H9 (cell line): ENCODE data around the gene LNP1. TPM values are rescaled to one million over a fixed set of nuclear protein-coding genes. Genes with fewer than 3 reads are reported as not detected.

Experiments used
- DNase-seq: peaks from one replicate; pipeline ENCODE4 v3.0.0-alpha.2; 2017
- H2AFZ ChIP-seq: one replicate; pipeline ENCODE4 v1.6.1; 2013; ENCODE audit warnings: mild to moderate bottlenecking, low read length, control low read depth, moderate library complexity
- H2AK5ac ChIP-seq: 2 replicates; pipeline ENCODE4 v1.6.1; 2013; ENCODE audit warnings: low read length, control low read depth, mixed read lengths; ENCODE audit not compliant: insufficient read length
- H2BK120ac ChIP-seq: one replicate; pipeline ENCODE4 v1.6.1; 2013; ENCODE audit warnings: low read depth, mild to moderate bottlenecking, low read length, control low read depth, inconsistent platforms; ENCODE audit not compliant: poor library complexity, severe bottlenecking
- H2BK12ac ChIP-seq: 2 replicates; pipeline ENCODE4 v1.6.1; 2013; ENCODE audit warnings: low read length, control low read depth, mixed read lengths, low read depth; ENCODE audit not compliant: insufficient read length
- H2BK15ac ChIP-seq: 2 replicates; pipeline ENCODE4 v1.6.1; 2013; ENCODE audit warnings: low read depth, low read length, control low read depth
- H2BK20ac ChIP-seq: one replicate; pipeline ENCODE4 v1.6.1; 2013; ENCODE audit warnings: low read depth, mild to moderate bottlenecking, low read length, control low read depth, inconsistent platforms; ENCODE audit not compliant: poor library complexity, severe bottlenecking
- H2BK5ac ChIP-seq: 2 replicates; pipeline ENCODE4 v1.6.1; 2013; ENCODE audit warnings: low read length, control low read depth, mixed read lengths; ENCODE audit not compliant: insufficient read length
- H3K14ac ChIP-seq: 2 replicates; pipeline ENCODE4 v1.6.1; 2013; ENCODE audit warnings: low read length, control low read depth; ENCODE audit not compliant: insufficient read depth
- H3K18ac ChIP-seq: 2 replicates; pipeline ENCODE4 v1.6.1; 2013; ENCODE audit warnings: low read depth, mild to moderate bottlenecking, mixed read lengths, low read length, control low read depth; ENCODE audit not compliant: insufficient read length
- H3K23ac ChIP-seq: 2 replicates; pipeline ENCODE4 v1.6.1; 2013; ENCODE audit warnings: low read length, control low read depth, mixed read lengths, low read depth; ENCODE audit not compliant: insufficient read length
- H3K23me2 ChIP-seq: 2 replicates; pipeline ENCODE4 v1.6.1; 2013; ENCODE audit warnings: low read depth, mild to moderate bottlenecking, mixed read lengths, low read length, control low read depth; ENCODE audit not compliant: insufficient read length, poor library complexity, severe bottlenecking
- H3K27ac ChIP-seq: 2 replicates; pipeline ENCODE4 v1.5.1; 2013; ENCODE audit warnings: low read length, control low read depth, mixed read lengths, low read depth; ENCODE audit not compliant: insufficient read length
- H3K27me3 ChIP-seq: 2 replicates; pipeline ENCODE4 v1.6.1; 2013; ENCODE audit warnings: low read length, control low read depth, inconsistent platforms; ENCODE audit not compliant: insufficient read depth
- H3K4ac ChIP-seq: 2 replicates; pipeline ENCODE4 v1.6.1; 2013; ENCODE audit warnings: low read depth, mild to moderate bottlenecking, control low read depth, inconsistent platforms, low read length, moderate library complexity
- H3K4me1 ChIP-seq: 2 replicates; pipeline ENCODE4 v1.6.1; 2013; ENCODE audit warnings: low read length, control low read depth, inconsistent platforms; ENCODE audit not compliant: insufficient read depth
- H3K4me2 ChIP-seq: 2 replicates; pipeline ENCODE4 v1.6.1; 2013; ENCODE audit warnings: low read length, control low read depth, mixed read lengths; ENCODE audit not compliant: insufficient read length, insufficient read depth
- H3K56ac ChIP-seq: 2 replicates; pipeline ENCODE4 v1.6.1; 2013; ENCODE audit warnings: low read depth, mild to moderate bottlenecking, mixed read lengths, low read length, control low read depth; ENCODE audit not compliant: insufficient read length
- H3K79me1 ChIP-seq: 2 replicates; pipeline ENCODE4 v1.6.1; 2013; ENCODE audit warnings: low read depth, mild to moderate bottlenecking, moderate library complexity, low read length, control low read depth, inconsistent platforms; ENCODE audit not compliant: insufficient read depth, poor library complexity, severe bottlenecking
- H3K79me2 ChIP-seq: 2 replicates; pipeline ENCODE4 v1.6.1; 2013; ENCODE audit warnings: low read length, control low read depth, inconsistent platforms; ENCODE audit not compliant: insufficient read depth
- H3K9ac ChIP-seq: 2 replicates; pipeline ENCODE4 v1.6.1; 2013; ENCODE audit warnings: low read length, control low read depth, mixed read lengths; ENCODE audit not compliant: insufficient read length; ENCODE audit errors: extremely low read depth
- H3K9me3 ChIP-seq: one replicate; pipeline ENCODE4 v1.6.1; 2013; ENCODE audit warnings: low read depth, low read length, inconsistent platforms; ENCODE audit not compliant: control insufficient read depth
- H3T11ph ChIP-seq: one replicate; pipeline ENCODE4 v1.6.1; 2013; ENCODE audit warnings: mild to moderate bottlenecking, low read length, control low read depth, inconsistent platforms
- H4K20me1 ChIP-seq: one replicate; pipeline ENCODE4 v1.6.1; 2013; ENCODE audit not compliant: control insufficient read depth, insufficient read length, insufficient read depth
- H4K5ac ChIP-seq: 2 replicates; pipeline ENCODE4 v1.6.1; 2013; ENCODE audit warnings: low read depth, mild to moderate bottlenecking, mixed read lengths, low read length, control low read depth; ENCODE audit not compliant: insufficient read length
- H4K8ac ChIP-seq: replicated peaks from 2 replicates; pipeline ENCODE4 v1.6.1; 2013; ENCODE audit warnings: low read length, control low read depth, mixed read lengths, low read depth; ENCODE audit not compliant: insufficient read length
- H4K91ac ChIP-seq: 2 replicates; pipeline ENCODE4 v1.6.1; 2013; ENCODE audit warnings: low read depth, mild to moderate bottlenecking, moderate library complexity, mixed read lengths, low read length, control low read depth; ENCODE audit not compliant: insufficient read length
- H3K27ac Mint-ChIP-seq, 3 experiments: 2 replicates in 2 of 3; 3 replicates in 1 of 3; pipeline ENCODE4 v1.8.0; 2020 to 2021; ENCODE audit warnings: mixed read lengths in 3 of 3, mild to moderate bottlenecking in 1 of 3, moderate library complexity in 1 of 3
- H3K27me3 Mint-ChIP-seq: 2 replicates; pipeline ENCODE4 v1.8.0; 2021; ENCODE audit warnings: low read depth, mild to moderate bottlenecking, moderate library complexity, mixed read lengths
- H3K36me3 Mint-ChIP-seq, 3 experiments: 2 replicates in 2 of 3; 3 replicates in 1 of 3; pipeline ENCODE4 v1.8.0; 2020 to 2021; ENCODE audit warnings: low read depth in 3 of 3, mixed read lengths in 3 of 3; ENCODE audit not compliant: insufficient read depth in 1 of 3
- H3K4me1 Mint-ChIP-seq, 2 experiments: 2 replicates each; pipeline ENCODE4 v1.8.0; 2020; ENCODE audit warnings: mixed read lengths in 2 of 2
- H3K4me3 Mint-ChIP-seq, 2 experiments: 2 replicates in 1 of 2; 3 replicates in 1 of 2; pipeline ENCODE4 v1.8.0; 2020 to 2021; ENCODE audit warnings: mild to moderate bottlenecking in 2 of 2, mixed read lengths in 2 of 2, moderate library complexity in 1 of 2
- H3K9me3 Mint-ChIP-seq, 2 experiments: 2 replicates in 1 of 2; 3 replicates in 1 of 2; pipeline ENCODE4 v1.8.0; 2020; ENCODE audit warnings: mild to moderate bottlenecking in 2 of 2, mixed read lengths in 2 of 2, moderate library complexity in 1 of 2
- WGBS: extraction: QIAGEN DNeasy Blood & Tissue Kit; methylation state at CpG from one replicate; pipeline ENCODE4 v1.1.7; 2013; ENCODE audit warnings: missing lambda C conversion rate, low lambda C conversion rate, mixed read lengths; ENCODE audit not compliant: insufficient read length; ENCODE audit errors: extremely low coverage; 5-methylcytosine and 5-hydroxymethylcytosine counted together
- total RNA-seq: library from RNA; stranded (reverse); gene quantifications from 2 replicates; pipeline ENCODE4 v1.2.1, GENCODE V29; 2021
- TF ChIP-seq, protein P1 (sequence below): fragments of 200-600 bp; sonication (generic); conservative IDR thresholded peaks from 3 replicates; pipeline ENCODE4 v1.8.0; 2021; ENCODE audit warnings: antibody characterized with exemption, mild to moderate bottlenecking

Gene LNP1
- total RNA-seq, 1 experiment from 2014 or later: 4.1 TPM

DNA sequence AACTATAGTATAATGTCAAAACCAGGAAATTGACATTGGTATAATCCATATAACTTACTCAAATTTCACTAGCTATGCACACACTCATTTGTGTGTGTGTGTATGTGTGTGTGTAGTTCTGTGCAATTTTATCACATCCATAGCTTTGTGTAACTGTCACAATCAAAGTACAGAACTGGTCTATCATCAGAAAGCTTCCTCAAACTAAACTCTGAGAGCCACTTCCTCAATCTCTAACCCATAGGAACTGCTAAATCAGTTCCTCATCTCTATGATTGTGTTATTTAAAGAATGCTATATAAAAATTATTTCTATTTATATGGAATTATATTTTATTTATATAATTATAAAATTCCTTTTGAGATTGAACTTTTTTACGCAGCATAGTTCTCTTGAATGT lies 18.1 kb downstream of the LNP1 start:
- H3K23me2 ChIP-seq: no peaks in the 10 kb centered on the region
- no peak overlapping the region for H3K23ac ChIP-seq
- H2AFZ ChIP-seq: no peak overlapping the region
- no peaks in the 10 kb centered on the region for H4K20me1 ChIP-seq
- peaks cover 3 to 11% (median 3%) of the 10 kb centered on the region in 3 experiments; a peak in 3 of 7 replicates for H3K36me3 Mint-ChIP-seq
- no peak overlapping the region for H2BK120ac ChIP-seq
- no peak overlapping the region for H2BK20ac ChIP-seq
- no peak overlapping the region for H3K9ac ChIP-seq
- no peak overlapping the region for H2BK12ac ChIP-seq
- H3K27me3 Mint-ChIP-seq: no peaks in the 10 kb centered on the region
- no peak overlapping the region for H3K27ac ChIP-seq
- H2AK5ac ChIP-seq: no peak overlapping the region
- H3K4me2 ChIP-seq: no peak overlapping the region
- H3K4me3 Mint-ChIP-seq: no peak overlapping the region
- no peak for DNase-seq
- H3K4ac ChIP-seq: no peak overlapping the region
- no peak overlapping the region for H4K8ac ChIP-seq
- H4K5ac ChIP-seq: no peak overlapping the region
- no peak overlapping the region for H3K14ac ChIP-seq
- no peaks in the 10 kb centered on the region for H3K79me1 ChIP-seq
- H3T11ph ChIP-seq: no peak overlapping the region
- no peak overlapping the region for H4K91ac ChIP-seq
- no peak overlapping the region for H3K56ac ChIP-seq
- no peak overlapping the region for H2BK15ac ChIP-seq
- H3K4me1 Mint-ChIP-seq: peaks cover 26 to 38% of the 10 kb centered on the region in 2 experiments
- WGBS: no CpG with 5 or more reads among the region's 1 CpG
- H2BK5ac ChIP-seq: no peak overlapping the region
- H3K18ac ChIP-seq: no peak overlapping the region
- H3K9me3 ChIP-seq: no peaks in the 10 kb centered on the region
- no peaks in the 10 kb centered on the region for H3K9me3 Mint-ChIP-seq
- H3K4me1 ChIP-seq: no peaks in the 10 kb centered on the region; the same call in 1 of the 2 replicates
- TF ChIP-seq, protein P1, sequence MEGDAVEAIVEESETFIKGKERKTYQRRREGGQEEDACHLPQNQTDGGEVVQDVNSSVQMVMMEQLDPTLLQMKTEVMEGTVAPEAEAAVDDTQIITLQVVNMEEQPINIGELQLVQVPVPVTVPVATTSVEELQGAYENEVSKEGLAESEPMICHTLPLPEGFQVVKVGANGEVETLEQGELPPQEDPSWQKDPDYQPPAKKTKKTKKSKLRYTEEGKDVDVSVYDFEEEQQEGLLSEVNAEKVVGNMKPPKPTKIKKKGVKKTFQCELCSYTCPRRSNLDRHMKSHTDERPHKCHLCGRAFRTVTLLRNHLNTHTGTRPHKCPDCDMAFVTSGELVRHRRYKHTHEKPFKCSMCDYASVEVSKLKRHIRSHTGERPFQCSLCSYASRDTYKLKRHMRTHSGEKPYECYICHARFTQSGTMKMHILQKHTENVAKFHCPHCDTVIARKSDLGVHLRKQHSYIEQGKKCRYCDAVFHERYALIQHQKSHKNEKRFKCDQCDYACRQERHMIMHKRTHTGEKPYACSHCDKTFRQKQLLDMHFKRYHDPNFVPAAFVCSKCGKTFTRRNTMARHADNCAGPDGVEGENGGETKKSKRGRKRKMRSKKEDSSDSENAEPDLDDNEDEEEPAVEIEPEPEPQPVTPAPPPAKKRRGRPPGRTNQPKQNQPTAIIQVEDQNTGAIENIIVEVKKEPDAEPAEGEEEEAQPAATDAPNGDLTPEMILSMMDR: no peak
- H3K27ac Mint-ChIP-seq: no peak overlapping the region
- H3K27me3 ChIP-seq: no peaks in the 10 kb centered on the region
- no peaks in the 10 kb centered on the region; the same call in 1 of the 2 replicates for H3K79me2 ChIP-seq
